Lung (tissue), 12 donors: ENCODE measurements around the gene PODNL1. TPM values are rescaled to one million over a fixed set of nuclear protein-coding genes. Genes with fewer than 3 reads are reported as not detected.
A peak's percentile ranks its signal among the peaks of the same experiment; 100 is the strongest.

Experiments
- ATAC-seq: fragments of 200-7000 bp; cut with Tn5 transposase; one replicate; pipeline ENCODE4 v1.9.1; 2020; ENCODE audit warnings: moderate number of reproducible peaks; ENCODE audit not compliant: insufficient read depth, low FRiP score
- DNase-seq, 3 donors: peaks; one replicate each; pipeline ENCODE4 v3.0.0-alpha.2; 2013 to 2017
- H3K27ac ChIP-seq, 2 donors: one replicate each; pipeline ENCODE4 v1.5.1; 2013; ENCODE audit warnings: mild to moderate bottlenecking in 2 of 2, moderate library complexity in 2 of 2, control low read depth in 1 of 2, inconsistent platforms in 1 of 2, low read depth in 1 of 2, low read length in 1 of 2
- H3K27me3 ChIP-seq, 3 donors: one replicate each; pipeline ENCODE4 v1.5.1; 2013; ENCODE audit warnings: low read length in 2 of 3; ENCODE audit not compliant: control insufficient read depth in 3 of 3, insufficient read depth in 3 of 3
- H3K36me3 ChIP-seq, 4 donors: one replicate each; pipeline ENCODE4 v1.5.1; 2013; ENCODE audit warnings: low read length in 4 of 4, mild to moderate bottlenecking in 1 of 4, moderate library complexity in 1 of 4; ENCODE audit not compliant: control insufficient read depth in 4 of 4, insufficient read depth in 4 of 4
- H3K4me1 ChIP-seq, 5 donors: one replicate each; pipeline ENCODE4 v1.5.1; 2013; ENCODE audit warnings: low read length in 5 of 5, mild to moderate bottlenecking in 2 of 5, moderate library complexity in 1 of 5; ENCODE audit not compliant: control insufficient read depth in 5 of 5, insufficient read depth in 5 of 5
- H3K4me3 ChIP-seq: one replicate; pipeline ENCODE4 v1.5.1; 2013; ENCODE audit warnings: mild to moderate bottlenecking, control low read depth, moderate library complexity
- H3K9ac ChIP-seq, 2 donors: one replicate each; pipeline ENCODE4 v1.5.1; 2013; ENCODE audit warnings: low read length in 2 of 2, control low read depth in 1 of 2; ENCODE audit not compliant: insufficient read depth in 1 of 2
- H3K9me3 ChIP-seq, 4 donors: one replicate each; pipeline ENCODE4 v1.5.1; 2013; ENCODE audit warnings: low read length in 3 of 4, mild to moderate bottlenecking in 1 of 4, moderate library complexity in 1 of 4; ENCODE audit not compliant: control insufficient read depth in 4 of 4, insufficient read depth in 3 of 4
- CTCF ChIP-seq: IDR thresholded peaks from 2 replicates; pipeline ENCODE4 v1.5.1; 2012; ENCODE audit warnings: mild to moderate bottlenecking; ENCODE audit errors: control extremely low read depth, extremely low read depth
- WGBS, 2 donors: extraction: QIAGEN DNeasy Blood & Tissue Kit; methylation state at CpG; one replicate each; pipeline ENCODE4 v1.1.7; 2013; 5-methylcytosine and 5-hydroxymethylcytosine counted together
- polyA plus RNA-seq, 2 donors: library from polyadenylated mRNA; stranded (reverse); fragments of 200-250 nt; gene quantifications; one replicate each; pipeline ENCODE4 v1.2.1, GENCODE V29; 2013
- total RNA-seq, 2 donors: library from RNA; depleted of rRNA in 1 of 2; stranded (reverse); fragments of >200 nt in 1 of 2; gene quantifications; one replicate each; pipeline ENCODE4 v1.2.1, GENCODE V29; 2014 to 2021
- donor health status: control.
- donor health status: control.
- donor health status: Bipolar disorder and iron deficiency.
- donor health status: healthy.
- donor health status: DM: yes; HTN: yes; CAD: no.

Gene PODNL1
- total and polyA plus RNA-seq, 4 donors, result 0.55 to 6.4 (median 0.92) TPM

GRCh38 chr19:13979244-13979615 lies 41.0 kb upstream of the PODNL1 start:
- H3K27me3 ChIP-seq, result no peaks in the 10 kb centered on the region
- no peaks in the 10 kb centered on the region for H3K9me3 ChIP-seq
- no peak overlapping the region for H3K4me3 ChIP-seq
- DNase-seq, result peak; percentile 36 to 55 (median 53)
- 6 to 17% methylated on average over 12 of the region's 12 CpGs for WGBS, 2 donors
- H3K4me1 ChIP-seq, result peaks cover 0 to 13% (median 7%) of the 10 kb centered on the region in 5 donors
- no peak for ATAC-seq
- H3K27ac ChIP-seq, result peak overlapping the region; percentile 63 to 74
- peaks cover 0 to 26% (median 8%) of the 10 kb centered on the region in 4 donors for H3K36me3 ChIP-seq
- no peak for TF ChIP-seq CTCF
- H3K9ac ChIP-seq, result peak overlapping the region in 1 of 2 donors; percentile 16

GRCh38 chr19:13978351-13979243 lies 40.4 kb upstream of the PODNL1 start:
- no peak overlapping the region for H3K4me3 ChIP-seq
- H3K4me1 ChIP-seq, result peaks cover 0 to 13% (median 7%) of the 10 kb centered on the region in 5 donors
- H3K9ac ChIP-seq, result peak overlapping the region in 1 of 2 donors; percentile 16
- H3K27ac ChIP-seq, result peak overlapping the region; percentile 73 to 74
- no peaks in the 10 kb centered on the region for H3K27me3 ChIP-seq
- WGBS, 2 donors, result 6 to 8% methylated on average over 59 to 74 of the region's 74 CpGs
- H3K9me3 ChIP-seq, result no peaks in the 10 kb centered on the region
- peaks cover 0 to 25% (median 12%) of the 10 kb centered on the region in 4 donors for H3K36me3 ChIP-seq
- ATAC-seq (peak; percentile 78), DNase-seq (peak; percentile 85 to 91 (median 91))
- no peak for TF ChIP-seq CTCF

GRCh38 chr19:13977803-13978202 lies 39.6 kb upstream of the PODNL1 start:
- H3K9me3 ChIP-seq, result no peaks in the 10 kb centered on the region
- no peak overlapping the region for H3K4me3 ChIP-seq
- no peak overlapping the region for H3K9ac ChIP-seq
- no peak for TF ChIP-seq CTCF
- DNase-seq, result no peak
- H3K36me3 ChIP-seq, result peaks cover 0 to 25% (median 10%) of the 10 kb centered on the region in 4 donors
- H3K27ac ChIP-seq, result peak overlapping the region; percentile 69 to 73
- no peaks in the 10 kb centered on the region for H3K27me3 ChIP-seq
- WGBS, 2 donors, result 88 to 90% methylated on average over 12 of the region's 12 CpGs
- H3K4me1 ChIP-seq, result peaks cover 0 to 13% (median 7%) of the 10 kb centered on the region in 5 donors
- no peak for ATAC-seq
